Measurements from ENCODE around the gene BRCA1. TPM values are rescaled to one million over a fixed set of nuclear protein-coding genes. Genes with fewer than 3 reads are reported as not detected.

BRCA1 gene
- polyA plus RNA-seq, 2 of the 4 experiments (the other 2 are of a cell fraction), result 41.0 to 71.8 TPM

DNA sequence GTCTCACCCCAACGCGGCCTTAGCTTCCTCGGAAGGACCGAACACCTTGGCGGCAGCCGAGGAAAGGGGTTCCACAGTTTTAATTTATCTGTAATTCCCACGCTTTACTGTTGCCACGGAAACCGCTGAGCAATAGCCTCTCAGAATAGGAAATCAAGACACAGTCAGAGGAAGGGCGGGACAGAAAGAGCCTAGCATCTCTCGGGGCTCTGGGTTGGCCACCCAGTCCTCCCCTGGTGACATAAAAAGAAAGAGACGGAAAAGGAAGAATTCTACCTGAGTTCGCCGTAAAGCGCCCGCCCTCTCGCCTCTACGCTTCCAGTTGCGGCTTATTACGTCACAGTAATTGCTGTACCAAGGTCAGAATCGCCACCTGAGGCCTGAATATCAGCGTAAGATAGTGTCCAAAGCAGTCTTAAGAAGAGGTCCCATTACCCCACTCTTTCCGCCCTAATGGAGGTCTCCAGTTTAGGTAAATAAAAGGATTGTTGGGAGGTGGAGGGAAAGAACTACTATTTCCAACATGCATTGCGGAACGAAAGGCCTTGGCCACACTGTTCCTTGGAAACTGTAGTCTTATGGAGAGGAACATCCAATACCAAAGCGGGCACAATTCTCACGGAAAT, 45.1 kb upstream of the BRCA1 start:
- ChIA-PET POLR2A (interaction anchor here (1.0 to 2.2 kb wide), 5 partner anchors 41 to 172 kb away, joined by 3 to 10 read pairs (median 4); partner anchors contain the start of genes BRCA1, RPL27 and TMEM106A), CTCF (interaction anchor here (1.0 to 1.7 kb wide), 2 partner anchors 146 to 148 kb away, joined by 3 to 8 read pairs; partner anchors contain the start of gene VAT1)
- ATAC-seq, result peak; percentile 84 to 91
- Histone ChIP-seq H3K4me1 (peaks cover 35% of the 10 kb centered on the region), H3K4me2 (peak overlapping the region; percentile 95), H3K27ac (peak overlapping the region; percentile 86 to 90), H3K4me3 (peak overlapping the region; percentile 74), H3K9me3 (no peaks in the 10 kb centered on the region)
- FAIRE-seq, result no peak
- peak; percentile 98 to 99 for DNase-seq (ENCODE audit: low read depth in 1 of 2, low spot score in 1 of 2)
- 3% methylated on average over 27 of the region's 27 CpGs for WGBS (ENCODE audit: missing lambda C conversion rate)
- TF ChIP-seq, protein P1, sequence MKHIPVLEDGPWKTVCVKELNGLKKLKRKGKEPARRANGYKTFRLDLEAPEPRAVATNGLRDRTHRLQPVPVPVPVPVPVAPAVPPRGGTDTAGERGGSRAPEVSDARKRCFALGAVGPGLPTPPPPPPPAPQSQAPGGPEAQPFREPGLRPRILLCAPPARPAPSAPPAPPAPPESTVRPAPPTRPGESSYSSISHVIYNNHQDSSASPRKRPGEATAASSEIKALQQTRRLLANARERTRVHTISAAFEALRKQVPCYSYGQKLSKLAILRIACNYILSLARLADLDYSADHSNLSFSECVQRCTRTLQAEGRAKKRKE (CRISPR knock-in tag; IDR thresholded peaks at IDR 0.05; ENCODE audit: low read depth), result no peak
- TF ChIP-seq, protein P2, sequence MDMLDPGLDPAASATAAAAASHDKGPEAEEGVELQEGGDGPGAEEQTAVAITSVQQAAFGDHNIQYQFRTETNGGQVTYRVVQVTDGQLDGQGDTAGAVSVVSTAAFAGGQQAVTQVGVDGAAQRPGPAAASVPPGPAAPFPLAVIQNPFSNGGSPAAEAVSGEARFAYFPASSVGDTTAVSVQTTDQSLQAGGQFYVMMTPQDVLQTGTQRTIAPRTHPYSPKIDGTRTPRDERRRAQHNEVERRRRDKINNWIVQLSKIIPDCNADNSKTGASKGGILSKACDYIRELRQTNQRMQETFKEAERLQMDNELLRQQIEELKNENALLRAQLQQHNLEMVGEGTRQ (IDR thresholded peaks at IDR 0.05), result no peak
- 0 out of 2 replicates have a peak, but pooled peaks have one; percentile 2 for TF ChIP-seq ESRRA (IDR thresholded peaks at IDR 0.05; ENCODE audit: borderline replicate concordance, low read length)
- TF ChIP-seq NPAS2 (CRISPR knock-in tag; IDR thresholded peaks at IDR 0.05; ENCODE audit: borderline replicate concordance), result no peak
- no peak for TF ChIP-seq CBX8 (IDR thresholded peaks at IDR 0.05)
- TF ChIP-seq JUN (IDR thresholded peaks at IDR 0.05), result 0 out of 5 replicates have a peak, but pooled peaks have one; percentile 20 to 38
- peak in 1 of 2 experiments; percentile 64; a peak in 2 of 4 replicates for TF ChIP-seq CEBPB (IDR thresholded peaks at IDR 0.05)
- TF ChIP-seq CHD4 (IDR thresholded peaks at IDR 0.05; ENCODE audit: borderline replicate concordance), result no peak
- TF ChIP-seq EHF (CRISPR knock-in tag; IDR thresholded peaks at IDR 0.05), result no peak
- no peak for TF ChIP-seq KDM1A (IDR thresholded peaks at IDR 0.05; ENCODE audit: low read depth)
- TF ChIP-seq, protein P3, sequence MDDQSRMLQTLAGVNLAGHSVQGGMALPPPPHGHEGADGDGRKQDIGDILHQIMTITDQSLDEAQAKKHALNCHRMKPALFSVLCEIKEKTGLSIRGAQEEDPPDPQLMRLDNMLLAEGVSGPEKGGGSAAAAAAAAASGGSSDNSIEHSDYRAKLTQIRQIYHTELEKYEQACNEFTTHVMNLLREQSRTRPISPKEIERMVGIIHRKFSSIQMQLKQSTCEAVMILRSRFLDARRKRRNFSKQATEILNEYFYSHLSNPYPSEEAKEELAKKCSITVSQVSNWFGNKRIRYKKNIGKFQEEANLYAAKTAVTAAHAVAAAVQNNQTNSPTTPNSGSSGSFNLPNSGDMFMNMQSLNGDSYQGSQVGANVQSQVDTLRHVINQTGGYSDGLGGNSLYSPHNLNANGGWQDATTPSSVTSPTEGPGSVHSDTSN (IDR thresholded peaks at IDR 0.05), result no peak
- 0 out of 2 replicates have a peak, but pooled peaks have one; percentile 59 for TF ChIP-seq HOXA7 (CRISPR knock-in tag; IDR thresholded peaks at IDR 0.05)
- 0 out of 2 replicates have a peak, but pooled peaks have one; percentile 11 for TF ChIP-seq MYC (IDR thresholded peaks at IDR 0.05; ENCODE audit: borderline replicate concordance, low read length)
- peak; percentile 63; the same call in 1 of the 2 replicates for TF ChIP-seq RFX5 (IDR thresholded peaks at IDR 0.05)
- TF ChIP-seq, protein P4, sequence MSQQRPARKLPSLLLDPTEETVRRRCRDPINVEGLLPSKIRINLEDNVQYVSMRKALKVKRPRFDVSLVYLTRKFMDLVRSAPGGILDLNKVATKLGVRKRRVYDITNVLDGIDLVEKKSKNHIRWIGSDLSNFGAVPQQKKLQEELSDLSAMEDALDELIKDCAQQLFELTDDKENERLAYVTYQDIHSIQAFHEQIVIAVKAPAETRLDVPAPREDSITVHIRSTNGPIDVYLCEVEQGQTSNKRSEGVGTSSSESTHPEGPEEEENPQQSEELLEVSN (IDR thresholded peaks at IDR 0.05; ENCODE audit: borderline replicate concordance, low read depth), result no peak
- TF ChIP-seq ZNF302 (CRISPR knock-in tag; IDR thresholded peaks at IDR 0.05), result no peak
- TF ChIP-seq RNF2 (IDR thresholded peaks at IDR 0.05; ENCODE audit: borderline replicate concordance, low read depth), result no peak
- TF ChIP-seq HEYL (CRISPR knock-in tag; IDR thresholded peaks at IDR 0.05), result 0 out of 2 replicates have a peak, but pooled peaks have one; percentile 30
- no peak for TF ChIP-seq FOXS1 (CRISPR knock-in tag; IDR thresholded peaks at IDR 0.05)
- no peak for TF ChIP-seq FOSL2 (IDR thresholded peaks at IDR 0.05)
- TF ChIP-seq FOSL2 (CRISPR knock-in tag; IDR thresholded peaks at IDR 0.05), result no peak; the same call in 1 of the 2 replicates
- TF ChIP-seq, protein P5, sequence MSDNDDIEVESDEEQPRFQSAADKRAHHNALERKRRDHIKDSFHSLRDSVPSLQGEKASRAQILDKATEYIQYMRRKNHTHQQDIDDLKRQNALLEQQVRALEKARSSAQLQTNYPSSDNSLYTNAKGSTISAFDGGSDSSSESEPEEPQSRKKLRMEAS (IDR thresholded peaks at IDR 0.05), result no peak; the same call in 1 of the 2 replicates
- peak; percentile 27; the same call in 1 of the 2 replicates for TF ChIP-seq KDM5A (IDR thresholded peaks at IDR 0.05)
- peak; percentile 78; the same call in 1 of the 2 replicates for TF ChIP-seq RARB (CRISPR knock-in tag; IDR thresholded peaks at IDR 0.05)
- TF ChIP-seq TFCP2L1 (CRISPR knock-in tag; IDR thresholded peaks at IDR 0.05), result no peak
- no peak for TF ChIP-seq POLR2A (IDR thresholded peaks at IDR 0.05; ENCODE audit: low read length)
- TF ChIP-seq, protein P6, sequence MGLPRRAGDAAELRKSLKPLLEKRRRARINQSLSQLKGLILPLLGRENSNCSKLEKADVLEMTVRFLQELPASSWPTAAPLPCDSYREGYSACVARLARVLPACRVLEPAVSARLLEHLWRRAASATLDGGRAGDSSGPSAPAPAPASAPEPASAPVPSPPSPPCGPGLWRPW (IDR thresholded peaks at IDR 0.05), result no peak
- no peak for TF ChIP-seq RCOR1 (IDR thresholded peaks at IDR 0.05; ENCODE audit: low read depth, low read length)
- TF ChIP-seq, protein P7, sequence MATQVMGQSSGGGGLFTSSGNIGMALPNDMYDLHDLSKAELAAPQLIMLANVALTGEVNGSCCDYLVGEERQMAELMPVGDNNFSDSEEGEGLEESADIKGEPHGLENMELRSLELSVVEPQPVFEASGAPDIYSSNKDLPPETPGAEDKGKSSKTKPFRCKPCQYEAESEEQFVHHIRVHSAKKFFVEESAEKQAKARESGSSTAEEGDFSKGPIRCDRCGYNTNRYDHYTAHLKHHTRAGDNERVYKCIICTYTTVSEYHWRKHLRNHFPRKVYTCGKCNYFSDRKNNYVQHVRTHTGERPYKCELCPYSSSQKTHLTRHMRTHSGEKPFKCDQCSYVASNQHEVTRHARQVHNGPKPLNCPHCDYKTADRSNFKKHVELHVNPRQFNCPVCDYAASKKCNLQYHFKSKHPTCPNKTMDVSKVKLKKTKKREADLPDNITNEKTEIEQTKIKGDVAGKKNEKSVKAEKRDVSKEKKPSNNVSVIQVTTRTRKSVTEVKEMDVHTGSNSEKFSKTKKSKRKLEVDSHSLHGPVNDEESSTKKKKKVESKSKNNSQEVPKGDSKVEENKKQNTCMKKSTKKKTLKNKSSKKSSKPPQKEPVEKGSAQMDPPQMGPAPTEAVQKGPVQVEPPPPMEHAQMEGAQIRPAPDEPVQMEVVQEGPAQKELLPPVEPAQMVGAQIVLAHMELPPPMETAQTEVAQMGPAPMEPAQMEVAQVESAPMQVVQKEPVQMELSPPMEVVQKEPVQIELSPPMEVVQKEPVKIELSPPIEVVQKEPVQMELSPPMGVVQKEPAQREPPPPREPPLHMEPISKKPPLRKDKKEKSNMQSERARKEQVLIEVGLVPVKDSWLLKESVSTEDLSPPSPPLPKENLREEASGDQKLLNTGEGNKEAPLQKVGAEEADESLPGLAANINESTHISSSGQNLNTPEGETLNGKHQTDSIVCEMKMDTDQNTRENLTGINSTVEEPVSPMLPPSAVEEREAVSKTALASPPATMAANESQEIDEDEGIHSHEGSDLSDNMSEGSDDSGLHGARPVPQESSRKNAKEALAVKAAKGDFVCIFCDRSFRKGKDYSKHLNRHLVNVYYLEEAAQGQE (IDR thresholded peaks at IDR 0.05), result no peak
- TF ChIP-seq CHD2 (IDR thresholded peaks at IDR 0.05; ENCODE audit: low read length, partially characterized antibody), result no peak
- peak; percentile 83; the same call in 1 of the 2 replicates for TF ChIP-seq PHF8 (IDR thresholded peaks at IDR 0.05; ENCODE audit: borderline replicate concordance, low read depth)
- no peak for TF ChIP-seq HOXB13 (CRISPR knock-in tag; IDR thresholded peaks at IDR 0.05; ENCODE audit: low read depth)
